Spleen (tissue), 7 donors: ENCODE data around the gene TMEM256.

ENCODE experiments used
- CTCF ChIP-seq, 11 experiments: fragments of 200-600 bp in 7 of 11; fragments of 450-650 bp in 4 of 11; sonication (generic) in 4 of 11; IDR thresholded peaks in 8 of 11; conservative IDR thresholded peaks in 3 of 11; 1 replicate in 7 of 11; 2 replicates in 4 of 11; pipeline versions ENCODE4 v1.4.0 to v1.8.0; 2016 to 2021; ENCODE audit warnings: antibody characterized with exemption in 11 of 11, inconsistent platforms in 4 of 11, mild to moderate bottlenecking in 1 of 11
- POLR2A ChIP-seq, 3 donors: fragments of 450-650 bp; IDR thresholded peaks; one replicate each; pipeline ENCODE4 v1.5.1; 2017; ENCODE audit warnings: antibody characterized with exemption in 3 of 3, mild to moderate bottlenecking in 1 of 3
- donor health status: DM: no; HTN: no; CAD: no; lungs with moderate emphysema.
- donor health status: DM: no; HTN: no; CAD: no.
- donor health status: DM: no; HTN: no; CAD: no.

- no peak for TF ChIP-seq POLR2A (IDR thresholded peaks at IDR 0.05)
- no peak for TF ChIP-seq CTCF (IDR thresholded peaks at IDR 0.05 in 8 of 11, conservative IDR thresholded peaks at IDR 0.05 in 3 of 11)
These were observed 19.3 kb downstream of the TMEM256 start for GRCh38 chr17:7384489-7385081.
